Stimulated activated CD4-positive, alpha-beta T cell treated with anti-CD3 and anti-CD28 coated beads, Interleukin-4, amount 100 ng/mL, for 4 hours (primary cell): ENCODE measurements around the gene ATXN1.
"Not testable (repeated sequence)": the region's sequence is repeated elsewhere in the genome, so short reads cannot be mapped to it uniquely, and the experiment has no call there.

Experiments
- DNase-seq, 2 experiments: peaks; one replicate each; pipeline ENCODE4 v3.0.0-alpha.2; 2020

The ATXN1 gene

GRCh38 chr6:16635291-16635809 lies 125.9 kb downstream of the ATXN1 start:
- DNase-seq: no peak

- no peak for DNase-seq
These were observed 126.4 kb downstream of the ATXN1 start for GRCh38 chr6:16634855-16635254.

GRCh38 chr6:16633961-16634360 lies 127.3 kb downstream of the ATXN1 start:
- DNase-seq: no peak

GRCh38 chr6:16633465-16633864 lies 127.8 kb downstream of the ATXN1 start:
- DNase-seq: no peak

GRCh38 chr6:16632101-16632500 lies 129.2 kb downstream of the ATXN1 start:
- no peak for DNase-seq

GRCh38 chr6:16630026-16630643 lies 131.1 kb downstream of the ATXN1 start:
- no peak for DNase-seq

GRCh38 chr6:16628580-16628979 lies 132.7 kb downstream of the ATXN1 start:
- DNase-seq: not testable (repeated sequence)

- no peak for DNase-seq
These were observed 134.6 kb downstream of the ATXN1 start for GRCh38 chr6:16626650-16627049.

- DNase-seq: no peak
These were observed 135.7 kb downstream of the ATXN1 start for GRCh38 chr6:16625291-16626265.

GRCh38 chr6:16624636-16625290 lies 136.5 kb downstream of the ATXN1 start:
- no peak for DNase-seq

GRCh38 chr6:16623731-16624130 lies 137.5 kb downstream of the ATXN1 start:
- no peak for DNase-seq

GRCh38 chr6:16623029-16623653 lies 138.1 kb downstream of the ATXN1 start:
- DNase-seq: no peak

- no peak for DNase-seq
These were observed 139.1 kb downstream of the ATXN1 start for GRCh38 chr6:16622193-16622592.

GRCh38 chr6:16621002-16621401 lies 140.3 kb downstream of the ATXN1 start:
- no peak for DNase-seq

GRCh38 chr6:16619777-16620176 lies 141.5 kb downstream of the ATXN1 start:
- DNase-seq: no peak

- no peak for DNase-seq
These were observed 142.3 kb downstream of the ATXN1 start for GRCh38 chr6:16618962-16619361.

GRCh38 chr6:16615215-16615614 lies 146.0 kb downstream of the ATXN1 start:
- not testable (repeated sequence) for DNase-seq

- not testable (repeated sequence) for DNase-seq
These were observed 147.1 kb downstream of the ATXN1 start for GRCh38 chr6:16614143-16614542.

GRCh38 chr6:16613504-16613903 lies 147.8 kb downstream of the ATXN1 start:
- DNase-seq: not testable (repeated sequence)

- DNase-seq: no peak
These were observed 152.8 kb downstream of the ATXN1 start for GRCh38 chr6:16608444-16608843.

- DNase-seq: no peak
These were observed 159.2 kb downstream of the ATXN1 start for GRCh38 chr6:16602035-16602434.

- DNase-seq: no peak
These were observed 160.6 kb downstream of the ATXN1 start for GRCh38 chr6:16600701-16601100.

- no peak for DNase-seq
These were observed 161.2 kb downstream of the ATXN1 start for GRCh38 chr6:16600026-16600425.
